HL-60 (cell line): ENCODE results near the gene ARPC1B.

Experiments
- CTCF ChIP-seq: IDR thresholded peaks from one replicate; pipeline ENCODE4 v1.5.1; 2011; ENCODE audit warnings: low read length, control low read depth, inconsistent platforms; ENCODE audit not compliant: insufficient read depth
- GABPA ChIP-seq: IDR thresholded peaks from 2 replicates; pipeline ENCODE4 v1.6.1; 2012; ENCODE audit warnings: low read depth
- POLR2AphosphoS5 ChIP-seq: IDR thresholded peaks from 2 replicates; pipeline ENCODE4 v1.6.1; 2012; ENCODE audit warnings: low read depth

- TF ChIP-seq CTCF (no peak), GABPA (no peak), POLR2AphosphoS5 (no peak)
Observed at GRCh38 chr7:99373091-99374066, 1.2 kb upstream of the ARPC1B start.
